Renal cortex interstitium (tissue), 15 donors: ENCODE measurements around the gene MKLN1. TPM values are rescaled to one million over a fixed set of nuclear protein-coding genes. Genes with fewer than 3 reads are reported as not detected.

ENCODE experiments used
- DNase-seq, 11 donors: peaks; one replicate each; pipeline ENCODE4 v3.0.0-alpha.2; 2013; ENCODE audit warnings: low read depth in 9 of 11, low spot score in 4 of 11; ENCODE audit errors: extremely low read depth in 1 of 11
- long read RNA-seq, 16 experiments: transcript quantifications; one replicate each; lab custom pipeline, GENCODE V29; 2026
- polyA plus RNA-seq, 3 donors: library from polyadenylated mRNA; unstranded; fragments of 120-200 nt; gene quantifications; one replicate each; pipeline ENCODE4 v1.2.1, GENCODE V29; 2013; ENCODE audit not compliant: insufficient read length in 3 of 3

MKLN1 gene
- polyA plus RNA-seq = 10 to 100 TPM; 37.8 to 43.3 (median 41.7) TPM
- long read RNA-seq, donor 1, partial matches to known transcripts = 554 of 561 reads
- long read RNA-seq, donor 1, other reads (novel, unspliced or antisense) = 7 of 561 reads
- long read RNA-seq, donor 2, full-length matches to known transcripts = 5 of 5 reads
- long read RNA-seq, donor 2, partial matches to known transcripts = 0 of 5 reads
- long read RNA-seq, donor 2, other reads (novel, unspliced or antisense) = 0 of 5 reads
- long read RNA-seq, donor 3, full-length matches to known transcripts = 7 of 807 reads
- long read RNA-seq, donor 3, partial matches to known transcripts = 695 of 807 reads
- long read RNA-seq, donor 3, other reads (novel, unspliced or antisense) = 105 of 807 reads
- long read RNA-seq, donor 4, full-length matches to known transcripts = 8 of 8 reads
- long read RNA-seq, donor 4, partial matches to known transcripts = 0 of 8 reads
- long read RNA-seq, donor 4, other reads (novel, unspliced or antisense) = 0 of 8 reads
- long read RNA-seq, donor 5 = 0 reads
- long read RNA-seq, donor 6, full-length matches to known transcripts = 7 of 18 reads
- long read RNA-seq, donor 6, partial matches to known transcripts = 11 of 18 reads
- long read RNA-seq, donor 6, other reads (novel, unspliced or antisense) = 0 of 18 reads
- long read RNA-seq, donor 7, full-length matches to known transcripts = 4 of 4 reads
- long read RNA-seq, donor 7, partial matches to known transcripts = 0 of 4 reads
- long read RNA-seq, donor 7, other reads (novel, unspliced or antisense) = 0 of 4 reads
- long read RNA-seq, donor 8 = 0 reads
- long read RNA-seq, donor 9, full-length matches to known transcripts = 4 of 9 reads
- long read RNA-seq, donor 9, partial matches to known transcripts = 5 of 9 reads
- long read RNA-seq, donor 9, other reads (novel, unspliced or antisense) = 0 of 9 reads
- long read RNA-seq, donor 10, full-length matches to known transcripts = 4 of 9 reads
- long read RNA-seq, donor 10, partial matches to known transcripts = 5 of 9 reads
- long read RNA-seq, donor 10, other reads (novel, unspliced or antisense) = 0 of 9 reads
- long read RNA-seq, donor 11, full-length matches to known transcripts = 3 of 8 reads
- long read RNA-seq, donor 11, partial matches to known transcripts = 5 of 8 reads
- long read RNA-seq, donor 11, other reads (novel, unspliced or antisense) = 0 of 8 reads
- long read RNA-seq, donor 12, partial matches to known transcripts = 0 of 1 reads
- long read RNA-seq, donor 12, other reads (novel, unspliced or antisense) = 0 of 1 reads
- long read RNA-seq, donor 13 = 0 reads
- long read RNA-seq, donor 14, full-length matches to known transcripts = 3 of 3 reads
- long read RNA-seq, donor 14, partial matches to known transcripts = 0 of 3 reads
- long read RNA-seq, donor 14, other reads (novel, unspliced or antisense) = 0 of 3 reads
- long read RNA-seq, donor 15, full-length matches to known transcripts = 1 of 240 reads
- long read RNA-seq, donor 15, partial matches to known transcripts = 234 of 240 reads
- long read RNA-seq, donor 15, other reads (novel, unspliced or antisense) = 5 of 240 reads
- long read RNA-seq, donor 16, full-length matches to known transcripts = 11 of 25 reads
- long read RNA-seq, donor 16, partial matches to known transcripts = 14 of 25 reads
- long read RNA-seq, donor 16, other reads (novel, unspliced or antisense) = 0 of 25 reads

DNA sequence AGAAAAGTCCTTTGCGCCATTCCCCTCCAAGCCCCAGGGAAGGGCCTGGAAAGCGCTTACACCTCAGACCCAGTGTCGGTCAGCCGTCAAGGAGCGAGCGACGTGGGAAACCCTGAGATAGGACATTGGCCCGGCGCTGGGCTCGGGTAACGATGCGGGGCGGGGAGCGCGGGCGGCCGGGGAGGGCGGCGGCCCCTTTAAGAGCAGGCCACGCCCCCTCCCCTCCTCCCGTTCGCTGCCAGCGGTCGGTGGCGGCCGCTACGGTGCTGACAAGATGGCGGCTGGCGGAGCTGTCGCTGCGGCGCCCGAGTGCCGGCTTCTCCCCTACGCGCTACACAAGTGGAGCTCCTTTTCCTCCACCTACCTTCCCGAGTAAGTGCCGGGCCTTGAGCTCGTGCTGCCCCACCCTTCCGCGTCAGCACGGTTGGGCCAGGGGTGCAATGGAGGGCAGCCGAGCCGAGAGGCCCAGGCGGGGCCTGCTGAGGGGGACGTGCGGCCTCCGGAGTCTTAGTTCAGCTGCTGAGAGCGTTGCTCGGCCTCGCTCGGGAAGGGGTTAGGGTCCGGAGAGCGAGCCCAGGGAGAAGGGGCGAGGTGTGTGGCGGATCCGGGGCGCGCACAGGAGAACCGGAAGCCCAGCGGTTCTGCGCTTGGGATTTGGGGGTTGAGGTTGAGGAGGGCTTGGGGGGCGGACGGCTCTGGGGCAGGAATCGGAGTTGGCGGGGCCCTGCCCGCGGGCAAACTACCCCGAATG lies at the start of gene MKLN1:
TSS of gene MKLN1 (plus strand) at position 251 of the 751 bp plus-strand sequence. CDS start at position 275, 24 bp downstream.
- DNase-seq = peak in 10 of 11 donors; percentile 63 to 88 (median 86)

DNA sequence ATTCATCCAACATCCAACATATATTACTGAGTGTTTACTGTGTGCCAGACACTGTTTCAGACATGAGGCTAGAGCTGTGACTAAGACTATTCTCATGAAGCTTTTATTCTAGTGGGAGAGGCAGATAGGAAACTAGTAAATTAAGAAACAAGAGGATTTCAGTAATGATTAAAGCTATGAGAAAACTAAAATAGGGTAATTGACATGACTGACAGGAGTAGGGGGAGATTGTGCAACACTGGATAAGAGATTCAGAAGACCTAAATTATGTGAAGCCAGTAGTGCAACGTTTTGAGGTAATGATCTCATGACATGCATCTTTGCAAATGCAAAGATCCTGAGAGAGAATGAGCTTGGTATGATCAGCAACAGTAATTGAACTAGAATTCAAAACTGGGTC lies 48.6 kb upstream of the MKLN1 start:
- no peak for DNase-seq

GRCh38 chr7:131281266-131282048 lies 46.2 kb upstream of the MKLN1 start:
- no peak for DNase-seq

DNA sequence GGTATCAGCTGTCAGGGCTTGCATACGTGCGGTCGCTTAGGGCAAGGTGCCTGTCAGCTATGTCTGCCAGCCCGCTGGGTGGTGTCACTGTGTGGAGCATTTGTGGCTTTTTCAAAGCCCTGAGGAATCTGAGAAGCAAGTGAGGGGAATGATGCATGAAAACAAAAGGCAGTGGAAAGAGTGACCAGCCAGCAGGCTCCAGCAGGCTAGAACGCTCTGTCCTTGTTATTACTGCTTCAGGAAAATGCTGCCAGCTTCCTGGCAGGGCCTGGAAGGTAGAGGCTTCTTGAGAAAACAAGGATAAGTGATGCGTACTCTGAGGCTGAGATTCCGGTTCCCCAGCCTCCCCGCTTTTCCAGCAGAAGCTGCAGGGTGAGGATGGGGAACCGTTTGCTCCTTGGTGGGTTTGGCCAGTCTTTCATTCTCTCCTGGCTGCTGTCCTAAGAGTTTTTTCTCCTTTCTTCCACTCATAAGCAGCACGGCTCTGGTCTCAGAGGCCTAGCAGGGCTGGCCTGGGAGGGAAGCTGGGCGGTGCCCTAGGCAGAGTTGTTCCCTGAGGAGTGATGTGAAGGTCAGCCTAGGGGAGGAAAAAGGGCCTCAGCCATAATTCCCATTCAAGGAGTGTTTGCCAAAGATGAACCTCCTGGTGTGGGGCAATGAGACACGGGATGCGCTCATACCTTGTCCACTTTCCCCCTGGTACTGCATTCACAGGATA lies 42.8 kb upstream of the MKLN1 start:
- DNase-seq = peak in 2 of 11 donors; percentile 3 to 12

DNA sequence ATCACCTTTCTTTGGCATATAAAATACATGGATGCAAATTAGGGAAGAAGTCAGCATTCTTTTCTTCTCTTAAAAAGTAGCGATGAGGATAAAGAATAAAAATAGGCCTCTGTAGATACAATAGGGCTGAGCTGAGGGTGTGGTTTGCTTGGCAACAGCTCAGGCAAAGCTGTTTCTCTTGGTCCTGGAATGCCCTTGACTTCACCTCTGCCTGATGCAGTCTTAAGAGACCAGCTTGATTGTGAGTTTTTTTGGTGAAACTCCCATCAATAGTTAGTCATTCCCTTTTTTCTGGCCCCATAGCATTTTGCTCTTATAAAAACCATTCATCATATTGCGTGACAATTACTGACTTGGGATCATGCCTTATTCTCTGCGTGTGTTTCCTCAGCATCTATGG lies 42.1 kb upstream of the MKLN1 start:
- DNase-seq = no peak

DNA sequence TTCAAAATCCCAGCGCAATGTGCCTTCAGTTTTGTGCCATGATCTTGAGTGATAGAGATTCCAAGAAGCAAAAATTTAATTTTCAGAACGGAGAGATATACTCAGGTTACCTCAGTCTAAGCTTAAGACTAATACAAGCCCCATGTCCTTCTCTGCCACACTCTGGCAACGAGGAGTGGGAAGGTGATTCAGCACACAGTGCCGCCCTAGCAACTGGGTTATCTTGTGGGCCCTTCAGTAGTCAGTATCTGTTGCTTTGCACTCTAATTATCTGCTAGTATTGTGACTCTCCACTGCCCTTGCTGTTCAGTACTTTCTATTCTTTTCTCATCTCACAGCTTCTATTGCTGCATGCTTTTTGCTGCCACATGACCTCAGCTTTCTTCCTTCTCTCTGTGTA lies 39.2 kb upstream of the MKLN1 start:
- no peak for DNase-seq

DNA sequence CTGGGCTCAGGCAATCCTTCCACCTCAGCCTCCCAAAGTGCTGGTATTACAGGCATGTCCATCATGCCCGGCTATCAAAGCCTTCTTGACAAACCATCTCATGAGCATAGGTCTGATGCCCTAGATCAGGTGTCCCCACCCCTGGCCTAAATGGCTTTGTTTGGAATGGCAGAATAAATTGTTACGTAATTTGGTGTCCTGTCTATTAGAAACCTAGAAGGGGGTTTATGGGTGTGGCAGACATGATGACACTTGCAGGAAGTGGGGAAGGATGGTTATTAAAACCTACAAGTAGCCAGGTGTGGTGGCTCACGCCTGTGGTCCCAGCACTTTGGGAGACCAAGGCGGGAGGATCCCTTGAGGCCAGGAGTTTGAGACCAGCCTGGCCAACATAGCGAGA lies 38.6 kb upstream of the MKLN1 start:
- no peak for DNase-seq

DNA sequence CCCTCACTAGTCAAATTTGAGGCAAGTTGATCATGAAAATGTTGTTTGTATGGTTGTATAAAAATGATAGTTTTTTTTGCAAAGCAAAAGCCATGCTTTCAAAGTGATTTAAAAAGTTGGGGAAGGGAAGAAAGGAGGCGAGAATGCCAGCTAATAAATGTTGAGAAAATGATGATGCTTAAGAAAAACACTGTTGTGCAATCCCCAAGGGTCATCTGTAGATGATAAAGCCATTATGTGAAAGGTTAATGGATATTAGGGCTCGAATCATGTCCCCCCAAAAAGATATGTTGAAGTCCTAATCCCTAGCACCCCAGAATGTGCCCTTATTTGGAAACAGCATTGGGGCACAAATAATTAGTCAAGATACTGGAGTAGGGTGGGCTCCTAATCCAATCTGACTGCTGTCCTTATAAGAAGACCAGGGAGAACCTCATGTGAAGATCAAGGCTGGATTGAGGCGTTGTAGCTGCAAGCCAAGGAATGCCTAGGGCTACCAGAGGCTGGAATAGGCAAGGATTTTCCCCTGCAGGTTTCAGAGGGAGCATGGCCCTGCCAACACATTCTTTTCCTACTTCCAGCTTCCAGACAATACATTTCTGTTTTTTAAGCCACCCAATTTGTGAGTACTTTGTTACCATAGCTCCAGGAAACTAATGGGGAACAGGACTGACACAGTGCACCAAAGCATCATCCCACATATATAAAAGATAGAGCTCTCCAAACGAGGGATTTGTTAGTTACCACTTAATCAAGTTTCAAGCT lies 35.4 kb upstream of the MKLN1 start:
- no peak for DNase-seq

DNA sequence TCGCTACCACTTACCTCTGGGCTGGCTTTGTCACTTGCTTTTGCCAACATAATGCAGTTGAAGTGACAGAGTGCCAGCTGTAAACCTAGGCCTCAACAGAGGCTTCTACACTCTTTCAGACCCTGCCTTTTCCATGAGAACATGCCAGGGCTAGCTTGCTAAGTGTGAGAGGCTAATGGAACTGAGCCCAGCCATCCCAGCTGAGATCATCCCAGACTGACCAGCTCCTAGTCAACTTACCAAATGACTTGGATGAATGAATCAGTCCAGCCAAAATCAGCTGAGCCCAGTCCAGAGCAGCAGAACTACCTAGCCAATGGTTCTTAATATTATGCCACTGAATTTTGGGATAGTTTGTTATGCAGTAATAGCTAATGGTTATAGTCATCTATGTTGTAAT lies 34.7 kb upstream of the MKLN1 start:
- no peak for DNase-seq

- no peak for DNase-seq
Observed at GRCh38 chr7:131294553-131294952, 33.1 kb upstream of the MKLN1 start.

DNA sequence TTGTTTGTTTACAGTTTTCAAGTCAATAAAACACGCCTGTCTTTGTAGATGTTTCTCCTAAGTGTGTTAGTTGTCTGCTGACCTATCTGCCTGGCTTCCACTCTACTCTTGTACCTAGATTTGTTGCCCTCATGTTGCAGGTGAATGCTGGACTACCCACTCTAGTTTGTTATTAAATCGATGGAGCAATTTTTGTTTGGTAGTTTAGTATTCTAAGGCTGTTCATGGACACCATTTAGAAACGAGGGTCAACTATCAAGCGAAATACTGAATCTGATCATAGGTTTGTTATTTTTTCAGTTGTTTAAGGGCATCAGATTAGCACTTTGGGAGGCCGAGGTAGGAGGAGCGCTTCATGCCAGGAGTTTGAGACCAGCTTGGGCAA lies 29.1 kb upstream of the MKLN1 start:
- no peak for DNase-seq

- no peak for DNase-seq
Observed at GRCh38 chr7:131299074-131299473, 28.6 kb upstream of the MKLN1 start.

DNA sequence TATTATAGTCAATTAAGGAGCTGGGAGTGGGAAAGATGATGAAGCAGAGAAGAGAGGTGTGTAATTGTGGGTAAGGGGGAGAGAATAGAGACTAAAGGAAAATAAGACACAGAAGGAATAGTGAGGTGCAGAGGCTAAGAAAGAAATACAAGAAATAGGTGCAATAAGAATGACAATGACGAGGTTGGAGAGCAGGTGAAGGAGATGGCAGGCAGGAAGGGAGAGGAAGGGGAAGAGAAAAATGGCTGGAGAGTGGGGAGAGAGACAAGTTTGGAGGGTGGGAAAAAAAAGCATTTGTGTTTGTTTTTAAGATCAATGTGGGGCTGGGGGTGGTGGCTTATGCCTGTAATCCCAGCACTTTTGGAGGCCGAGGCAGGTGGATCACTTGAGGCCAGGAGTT lies 27.6 kb upstream of the MKLN1 start:
- no peak for DNase-seq

DNA sequence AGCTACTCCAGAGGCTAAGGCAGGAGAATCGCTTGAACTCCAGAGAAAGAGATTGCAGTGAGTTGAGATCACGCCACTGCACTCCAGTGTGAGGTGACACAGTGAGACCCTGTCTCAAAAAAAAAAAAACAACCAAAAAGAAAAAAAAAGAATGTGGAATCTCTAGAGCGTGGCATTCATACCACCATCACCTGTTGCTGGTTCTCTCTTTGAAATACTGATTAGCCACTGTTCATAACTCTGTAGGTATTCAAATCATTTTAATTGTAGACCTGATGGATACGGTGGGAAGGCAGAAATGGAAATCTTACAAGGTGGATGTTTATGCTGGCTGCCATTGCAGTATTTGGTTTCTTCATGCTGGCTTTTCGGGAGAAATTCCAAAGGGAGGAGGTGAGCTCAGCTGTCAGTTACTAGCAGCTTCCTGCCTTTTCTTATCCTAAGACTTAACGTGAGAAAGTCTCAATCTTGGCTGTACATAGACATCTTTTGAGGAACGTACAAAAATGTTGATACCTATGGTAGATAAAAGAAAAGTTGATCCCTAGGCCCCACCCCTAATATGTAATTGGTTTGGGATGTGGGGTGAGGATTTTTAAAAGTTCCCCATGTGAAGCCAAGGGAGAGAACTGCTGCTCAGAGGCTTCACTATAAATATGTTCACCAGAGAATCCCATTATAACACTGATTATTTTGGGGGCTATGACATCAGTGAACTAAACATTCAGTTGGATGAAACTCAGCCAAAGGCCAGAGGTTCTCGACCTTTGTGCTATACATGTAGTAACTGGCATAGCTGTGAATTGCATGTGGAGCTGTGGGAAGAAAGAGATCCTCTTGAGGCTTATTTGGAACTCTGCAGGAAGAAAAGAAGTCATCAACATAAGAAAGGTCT lies 26.9 kb upstream of the MKLN1 start:
- peak in 3 of 11 donors; percentile 1 to 25 (median 6) for DNase-seq

DNA sequence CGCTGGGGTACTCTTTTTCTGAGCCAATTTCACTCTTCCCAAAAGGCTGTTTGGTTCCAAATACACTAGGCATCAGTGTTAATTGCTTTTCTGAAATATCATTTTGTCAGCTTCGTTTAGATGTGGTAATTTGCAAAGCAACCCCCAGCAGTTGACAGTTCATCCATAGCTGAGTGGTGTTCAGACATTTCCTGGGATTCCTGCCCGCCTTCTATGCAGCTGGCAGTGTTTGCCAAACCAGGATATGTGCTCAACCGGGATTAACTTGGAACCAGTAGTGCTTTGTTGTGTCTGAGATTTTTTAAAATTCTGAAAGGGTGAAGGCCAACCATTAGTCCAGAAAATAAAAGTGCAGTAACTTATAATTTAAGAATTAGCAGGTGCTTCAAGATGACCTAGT lies 25.2 kb upstream of the MKLN1 start:
- no peak for DNase-seq
